ENCODE data around the gene RFPL4AL1. TPM values are rescaled to one million over a fixed set of nuclear protein-coding genes. Genes with fewer than 3 reads are reported as not detected.

RFPL4AL1 gene
- total RNA-seq, 1 donor from 2014 or later: not detected

GRCh38 chr19:55812449-55812848, 43.5 kb downstream of the RFPL4AL1 start:
- TF ChIP-seq, protein P1, sequence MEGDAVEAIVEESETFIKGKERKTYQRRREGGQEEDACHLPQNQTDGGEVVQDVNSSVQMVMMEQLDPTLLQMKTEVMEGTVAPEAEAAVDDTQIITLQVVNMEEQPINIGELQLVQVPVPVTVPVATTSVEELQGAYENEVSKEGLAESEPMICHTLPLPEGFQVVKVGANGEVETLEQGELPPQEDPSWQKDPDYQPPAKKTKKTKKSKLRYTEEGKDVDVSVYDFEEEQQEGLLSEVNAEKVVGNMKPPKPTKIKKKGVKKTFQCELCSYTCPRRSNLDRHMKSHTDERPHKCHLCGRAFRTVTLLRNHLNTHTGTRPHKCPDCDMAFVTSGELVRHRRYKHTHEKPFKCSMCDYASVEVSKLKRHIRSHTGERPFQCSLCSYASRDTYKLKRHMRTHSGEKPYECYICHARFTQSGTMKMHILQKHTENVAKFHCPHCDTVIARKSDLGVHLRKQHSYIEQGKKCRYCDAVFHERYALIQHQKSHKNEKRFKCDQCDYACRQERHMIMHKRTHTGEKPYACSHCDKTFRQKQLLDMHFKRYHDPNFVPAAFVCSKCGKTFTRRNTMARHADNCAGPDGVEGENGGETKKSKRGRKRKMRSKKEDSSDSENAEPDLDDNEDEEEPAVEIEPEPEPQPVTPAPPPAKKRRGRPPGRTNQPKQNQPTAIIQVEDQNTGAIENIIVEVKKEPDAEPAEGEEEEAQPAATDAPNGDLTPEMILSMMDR (IDR thresholded peaks at IDR 0.05; ENCODE audit: insufficient read depth, low read length, severe bottlenecking): no peak
- FAIRE-seq: no peak
- no peak for DNase-seq (ENCODE audit: low read depth)
- Histone ChIP-seq H3K27me3 (ENCODE audit: control insufficient read depth, insufficient read depth, low read length) (no peaks in the 10 kb centered on the region), H3K36me3 (ENCODE audit: control insufficient read depth, insufficient read depth, low read length) (no peaks in the 10 kb centered on the region), H3K4me3 (ENCODE audit: low read depth, low read length) (no peak overlapping the region)

DNA sequence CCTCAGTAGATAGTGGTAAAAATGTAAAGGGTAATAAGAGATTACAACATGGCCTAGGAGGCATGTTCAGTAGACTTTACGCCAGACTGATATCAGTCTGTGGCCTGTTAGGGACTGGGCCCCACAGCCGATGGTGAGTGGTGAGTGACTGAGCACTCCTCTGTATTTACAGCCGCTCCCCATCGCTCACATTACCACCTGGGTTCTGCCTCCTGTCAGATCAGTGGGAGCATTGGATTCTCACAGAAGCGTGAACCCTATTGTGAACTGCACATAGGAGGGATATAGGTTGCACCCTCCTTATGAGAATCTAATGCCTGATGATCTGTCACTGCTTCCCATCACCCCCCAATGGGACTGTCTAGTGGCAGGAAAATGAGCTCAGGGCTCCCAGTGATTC, 45.0 kb downstream of the RFPL4AL1 start:
- Histone ChIP-seq H3K36me3 (ENCODE audit: control insufficient read depth, insufficient read depth, low read length) (no peaks in the 10 kb centered on the region), H3K27me3 (ENCODE audit: control insufficient read depth, insufficient read depth, low read length) (no peaks in the 10 kb centered on the region), H3K4me3 (ENCODE audit: low read depth, low read length) (no peak overlapping the region)
- DNase-seq (ENCODE audit: low read depth) (no peak), FAIRE-seq (no peak)
- TF ChIP-seq, protein P1 (IDR thresholded peaks at IDR 0.05; ENCODE audit: insufficient read depth, low read length, severe bottlenecking): no peak

- TF ChIP-seq, protein P1 (IDR thresholded peaks at IDR 0.05; ENCODE audit: insufficient read depth, low read length, severe bottlenecking): no peak
- no peaks in the 10 kb centered on the region for H3K27me3 ChIP-seq (ENCODE audit: control insufficient read depth, insufficient read depth, low read length)
- H3K36me3 ChIP-seq (ENCODE audit: control insufficient read depth, insufficient read depth, low read length): no peaks in the 10 kb centered on the region
- FAIRE-seq (no peak), DNase-seq (ENCODE audit: low read depth) (no peak)
- H3K4me3 ChIP-seq (ENCODE audit: low read depth, low read length): no peak overlapping the region
These were observed 51.1 kb downstream of the RFPL4AL1 start for GRCh38 chr19:55820037-55820436.

Other genes with a start within 250 kb of the RFPL4AL1 start
- not detected in 2 replicates for gene SBK2, start 232.0 kb upstream of the RFPL4AL1 start, total RNA-seq
- not detected in 2 replicates for gene SBK3, start 223.6 kb upstream of the RFPL4AL1 start, total RNA-seq
- gene ZNF579, start 188.3 kb upstream of the RFPL4AL1 start, total RNA-seq: 1.8 and 2.2 TPM in 2 replicates
- 2.1 and 3.5 TPM in 2 replicates for gene FIZ1, start 169.6 kb upstream of the RFPL4AL1 start, total RNA-seq
- gene ZNF524, start 168.8 kb upstream of the RFPL4AL1 start, total RNA-seq: 18.4 and 19.6 TPM in 2 replicates
- 0.53 and 0.64 TPM in 2 replicates for gene ZNF865, start 163.5 kb upstream of the RFPL4AL1 start, total RNA-seq
- 5.0 and 5.1 TPM in 2 replicates for gene ZNF784, start 144.6 kb upstream of the RFPL4AL1 start, total RNA-seq
- 2.4 and 2.7 TPM in 2 replicates for gene ZNF580, start 128.1 kb upstream of the RFPL4AL1 start, total RNA-seq
- 9.6 and 19.2 TPM in 2 replicates for gene ZNF581, start 125.5 kb upstream of the RFPL4AL1 start, total RNA-seq
- 2.6 and 2.9 TPM in 2 replicates for gene CCDC106, start 120.9 kb upstream of the RFPL4AL1 start, total RNA-seq
- 121 and 140 TPM in 2 replicates for gene U2AF2, start 114.1 kb upstream of the RFPL4AL1 start, total RNA-seq
- 28.2 and 80.5 TPM in 2 replicates for gene EPN1, start 93.9 kb upstream of the RFPL4AL1 start, total RNA-seq
- not detected in 2 replicates for gene NLRP9, start 30.7 kb upstream of the RFPL4AL1 start, total RNA-seq
- gene RFPL4A, start 10.0 kb upstream of the RFPL4AL1 start, total RNA-seq: not detected in 2 replicates
- gene NLRP11, start 62.9 kb downstream of the RFPL4AL1 start, total RNA-seq: not detected in 2 replicates
- gene NLRP4, start 67.4 kb downstream of the RFPL4AL1 start, total RNA-seq: not detected in 2 replicates
- gene NLRP13, start 163.2 kb downstream of the RFPL4AL1 start, total RNA-seq: not detected in 2 replicates
- gene NLRP8, start 178.7 kb downstream of the RFPL4AL1 start, total RNA-seq: not detected in 2 replicates
- not detected in 2 replicates for gene NLRP5, start 217.7 kb downstream of the RFPL4AL1 start, total RNA-seq

All from bronchial epithelial cell (primary cell).